ENCODE measurements around the gene RCAN2.

RCAN2 gene

DNA sequence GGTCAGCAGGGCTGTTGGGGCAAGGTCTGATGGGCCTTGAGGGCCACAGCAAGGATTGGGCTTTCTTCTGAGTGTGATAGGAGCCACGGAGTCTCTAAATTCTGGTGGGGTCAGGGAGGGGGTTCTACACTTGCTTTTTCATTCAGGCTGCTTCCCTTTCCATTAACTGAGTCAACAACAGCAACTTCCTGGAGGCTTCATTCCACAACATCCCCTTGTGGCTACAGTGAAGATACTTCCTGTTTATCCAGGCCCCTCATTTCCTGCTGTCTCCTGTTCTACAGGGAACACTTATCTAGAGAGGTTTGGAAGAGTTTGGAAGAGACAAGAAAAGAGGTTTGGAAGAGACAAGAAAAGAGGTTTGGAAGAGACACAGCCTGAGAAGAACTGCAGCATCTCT, 175.7 kb downstream of the RCAN2 start:
- in situ Hi-C loops (cut with HindIII; ENCODE audit: low sequenced_read_pairs), result no loop called here
- H3K4me3 ChIP-seq (ENCODE audit: low read depth, low read length), result no peak overlapping the region
- no peak for DNase-seq (ENCODE audit: low read depth)
- TF ChIP-seq, protein P1, sequence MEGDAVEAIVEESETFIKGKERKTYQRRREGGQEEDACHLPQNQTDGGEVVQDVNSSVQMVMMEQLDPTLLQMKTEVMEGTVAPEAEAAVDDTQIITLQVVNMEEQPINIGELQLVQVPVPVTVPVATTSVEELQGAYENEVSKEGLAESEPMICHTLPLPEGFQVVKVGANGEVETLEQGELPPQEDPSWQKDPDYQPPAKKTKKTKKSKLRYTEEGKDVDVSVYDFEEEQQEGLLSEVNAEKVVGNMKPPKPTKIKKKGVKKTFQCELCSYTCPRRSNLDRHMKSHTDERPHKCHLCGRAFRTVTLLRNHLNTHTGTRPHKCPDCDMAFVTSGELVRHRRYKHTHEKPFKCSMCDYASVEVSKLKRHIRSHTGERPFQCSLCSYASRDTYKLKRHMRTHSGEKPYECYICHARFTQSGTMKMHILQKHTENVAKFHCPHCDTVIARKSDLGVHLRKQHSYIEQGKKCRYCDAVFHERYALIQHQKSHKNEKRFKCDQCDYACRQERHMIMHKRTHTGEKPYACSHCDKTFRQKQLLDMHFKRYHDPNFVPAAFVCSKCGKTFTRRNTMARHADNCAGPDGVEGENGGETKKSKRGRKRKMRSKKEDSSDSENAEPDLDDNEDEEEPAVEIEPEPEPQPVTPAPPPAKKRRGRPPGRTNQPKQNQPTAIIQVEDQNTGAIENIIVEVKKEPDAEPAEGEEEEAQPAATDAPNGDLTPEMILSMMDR (IDR thresholded peaks at IDR 0.05; ENCODE audit: low read depth, low read length, missing control alignments), result no peak

GRCh38 chr6:46312654-46313053, 178.6 kb downstream of the RCAN2 start:
- H3K4me3 ChIP-seq (ENCODE audit: low read depth, low read length), result no peak overlapping the region
- in situ Hi-C loops (cut with HindIII; ENCODE audit: low sequenced_read_pairs), result no loop called here
- no peak for DNase-seq (ENCODE audit: low read depth)
- TF ChIP-seq, protein P1 (IDR thresholded peaks at IDR 0.05; ENCODE audit: low read depth, low read length, missing control alignments), result no peak

DNA sequence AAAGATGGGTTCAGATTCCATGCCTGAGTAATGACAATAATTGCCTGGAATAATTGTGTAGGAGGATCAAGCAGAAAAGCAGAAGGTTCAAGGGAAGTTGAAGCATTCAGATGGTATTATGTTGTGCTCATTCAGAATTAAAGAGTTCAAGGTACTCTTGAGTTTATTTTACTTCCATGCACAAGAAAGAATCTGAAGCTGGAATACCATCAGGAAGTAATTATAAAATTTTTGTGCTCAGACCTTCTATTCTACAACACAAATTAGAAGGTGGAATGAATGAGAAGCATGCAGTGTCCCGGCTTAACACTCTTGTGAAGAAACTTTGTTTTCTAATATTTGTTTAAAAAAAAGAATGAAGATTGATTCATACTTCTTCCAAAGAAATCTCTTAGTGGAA, 181.1 kb downstream of the RCAN2 start:
- H3K4me3 ChIP-seq (ENCODE audit: low read depth, low read length), result no peak overlapping the region
- in situ Hi-C loops (cut with HindIII; ENCODE audit: low sequenced_read_pairs), result no loop called here
- TF ChIP-seq, protein P1 (IDR thresholded peaks at IDR 0.05; ENCODE audit: low read depth, low read length, missing control alignments), result no peak
- DNase-seq (ENCODE audit: low read depth), result no peak

DNA sequence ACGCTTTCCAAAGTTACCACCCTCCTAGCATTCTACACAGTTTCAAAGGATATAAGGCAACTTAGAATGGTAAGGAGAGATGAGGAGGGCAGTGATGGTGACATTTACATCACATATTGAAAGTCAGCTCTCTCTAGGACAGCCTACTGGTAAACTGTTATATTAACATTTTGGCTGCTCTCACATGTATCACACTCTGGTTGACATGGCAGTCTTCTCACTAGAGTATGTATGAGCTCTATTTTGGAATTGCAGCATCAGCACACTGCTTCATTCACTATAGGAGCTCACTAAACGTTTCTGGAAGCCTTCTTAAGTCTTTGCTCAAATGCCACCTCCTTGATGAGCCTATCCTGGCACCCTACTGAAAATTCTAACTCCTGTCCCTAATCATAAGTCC, 184.8 kb downstream of the RCAN2 start:
- in situ Hi-C loops (cut with HindIII; ENCODE audit: low sequenced_read_pairs), result no loop called here
- no peak overlapping the region for H3K4me3 ChIP-seq (ENCODE audit: low read depth, low read length)

DNA sequence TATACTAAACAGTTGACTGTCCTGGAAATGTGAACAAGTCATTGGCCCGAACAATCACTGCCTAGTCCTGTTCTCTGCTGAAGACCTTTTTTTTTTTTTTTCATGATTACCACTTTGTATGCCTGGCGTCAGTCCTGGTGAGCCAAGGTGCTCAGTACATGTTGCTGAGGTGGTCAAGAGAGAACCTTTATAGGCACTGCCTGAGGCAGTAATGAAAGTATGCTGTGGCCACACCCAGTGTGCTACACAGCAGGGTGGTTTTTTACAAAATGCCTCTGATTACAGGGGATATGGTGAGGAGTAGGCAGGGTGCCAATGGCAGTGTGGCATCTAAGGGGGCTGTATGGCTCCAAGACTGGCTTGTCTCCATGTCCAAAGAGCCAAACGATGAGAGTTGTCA, 185.4 kb downstream of the RCAN2 start:
- in situ Hi-C loops (cut with HindIII; ENCODE audit: low sequenced_read_pairs), result no loop called here
- TF ChIP-seq, protein P1 (IDR thresholded peaks at IDR 0.05; ENCODE audit: low read depth, low read length, missing control alignments), result no peak

More for the DNA sequence above, 184.8 kb downstream of the RCAN2 start:
- TF ChIP-seq, protein P1 (IDR thresholded peaks at IDR 0.05; ENCODE audit: low read depth, low read length, missing control alignments), result no peak
- DNase-seq (ENCODE audit: low read depth), result no peak

DNA sequence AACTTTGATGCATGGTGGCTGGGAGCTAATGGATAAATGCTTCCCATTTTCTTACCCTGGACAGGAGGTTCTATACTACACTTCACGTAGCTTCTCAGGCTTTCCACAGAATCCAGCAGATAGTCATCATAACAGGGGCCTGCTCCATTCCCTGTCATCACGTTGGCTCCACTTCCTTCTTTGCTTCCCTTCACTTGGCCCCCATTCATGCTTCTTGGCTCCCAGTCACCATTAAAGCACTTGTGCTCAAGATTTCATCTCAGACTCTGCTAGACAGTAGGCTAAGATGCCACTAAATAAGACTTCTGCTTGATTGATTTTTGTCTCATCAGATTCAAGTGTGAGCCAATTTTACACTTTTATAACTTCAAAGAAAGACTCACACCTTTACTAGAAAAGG, 186.0 kb downstream of the RCAN2 start:
- no peak overlapping the region for H3K4me3 ChIP-seq (ENCODE audit: low read depth, low read length)
- in situ Hi-C loops (cut with HindIII; ENCODE audit: low sequenced_read_pairs), result no loop called here
- no peak for DNase-seq (ENCODE audit: low read depth)
- TF ChIP-seq, protein P1 (IDR thresholded peaks at IDR 0.05; ENCODE audit: low read depth, low read length, missing control alignments), result no peak

More for the DNA sequence above, 185.4 kb downstream of the RCAN2 start:
- DNase-seq (ENCODE audit: low read depth), result no peak
- no peak overlapping the region for H3K4me3 ChIP-seq (ENCODE audit: low read depth, low read length)

DNA sequence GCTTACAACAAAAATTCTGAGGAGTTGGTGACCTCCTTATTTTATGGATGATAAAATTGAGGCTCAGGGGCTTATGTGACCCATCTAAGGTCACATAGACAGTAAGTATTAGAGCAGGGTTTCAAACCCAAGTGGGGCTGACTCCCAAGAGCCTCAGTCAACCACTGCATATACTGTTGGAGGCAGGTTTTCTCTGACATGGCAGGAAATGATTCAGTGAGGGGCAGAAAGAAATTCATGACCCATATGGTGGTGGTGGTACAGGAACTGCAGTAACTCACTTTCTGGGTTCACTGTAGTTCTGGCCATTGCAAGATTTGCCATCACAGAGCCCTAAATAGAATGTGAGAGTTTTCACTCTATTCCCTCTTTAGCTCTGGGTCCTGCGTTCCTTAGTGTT, 188.4 kb downstream of the RCAN2 start:
- in situ Hi-C loops (cut with HindIII; ENCODE audit: low sequenced_read_pairs), result no loop called here
- H3K4me3 ChIP-seq (ENCODE audit: low read depth, low read length), result no peak overlapping the region
- no peak for DNase-seq (ENCODE audit: low read depth)
- TF ChIP-seq, protein P1 (IDR thresholded peaks at IDR 0.05; ENCODE audit: low read depth, low read length, missing control alignments), result no peak
